ENCODE measurements around the gene GBF1. TPM values are rescaled to one million over a fixed set of nuclear protein-coding genes. Genes with fewer than 3 reads are reported as not detected.

GBF1 gene
- total RNA-seq, 1 donor from 2014 or later: 36.3 TPM

GRCh38 chr10:102416283-102416682, 171.0 kb downstream of the GBF1 start:
- TF ChIP-seq CTCF (conservative IDR thresholded peaks at IDR 0.05; ENCODE audit: low read depth, low read length): no peak
- no peak for DNase-seq (ENCODE audit: low read depth)

GRCh38 chr10:102416695-102417094, 171.4 kb downstream of the GBF1 start:
- DNase-seq (ENCODE audit: low read depth): no peak
- TF ChIP-seq CTCF (conservative IDR thresholded peaks at IDR 0.05; ENCODE audit: low read depth, low read length): no peak
- no peak overlapping the region for H3K4me3 ChIP-seq (ENCODE audit: low read depth, low read length)

More at GRCh38 chr10:102416283-102416682, 171.0 kb downstream of the GBF1 start:
- no peak overlapping the region for H3K4me3 ChIP-seq (ENCODE audit: low read depth, low read length)

- no peak for DNase-seq (ENCODE audit: low read depth)
- no peak for TF ChIP-seq CTCF (conservative IDR thresholded peaks at IDR 0.05; ENCODE audit: low read depth, low read length)
- H3K4me3 ChIP-seq (ENCODE audit: low read depth, low read length): peak within 1 kb of the TSS; percentile 96
These were observed 173.4 kb downstream of the GBF1 start, which contains the start of gene PSD for GRCh38 chr10:102418622-102419268. TSS of gene PSD (minus strand) at chr10:102418785. CDS start at chr10:102417038, 1,747 bp downstream.

GRCh38 chr10:102419269-102420180, 174.2 kb downstream of the GBF1 start:
- no peak for DNase-seq (ENCODE audit: low read depth)
- peak overlapping the region; percentile 96 for H3K4me3 ChIP-seq (ENCODE audit: low read depth, low read length)
- no peak for TF ChIP-seq CTCF (conservative IDR thresholded peaks at IDR 0.05; ENCODE audit: low read depth, low read length)

GRCh38 chr10:102420181-102420713, 174.9 kb downstream of the GBF1 start:
- DNase-seq (ENCODE audit: low read depth): no peak
- no peak for TF ChIP-seq CTCF (conservative IDR thresholded peaks at IDR 0.05; ENCODE audit: low read depth, low read length)
- H3K4me3 ChIP-seq (ENCODE audit: low read depth, low read length): peak overlapping the region; percentile 96

GRCh38 chr10:102420714-102421506, 175.6 kb downstream of the GBF1 start, which contains the start of gene FBXL15:
TSS of gene FBXL15 (plus strand) at chr10:102420836. CDS start at chr10:102421130, 294 bp downstream.
- peak within 1 kb of the TSS; percentile 96 for H3K4me3 ChIP-seq (ENCODE audit: low read depth, low read length)
- no peak for TF ChIP-seq CTCF (conservative IDR thresholded peaks at IDR 0.05; ENCODE audit: low read depth, low read length)
- DNase-seq (ENCODE audit: low read depth): peak; percentile 75

Data from epithelial cell of proximal tubule (primary cell).